ENCODE data around the gene FAM131A. TPM values are rescaled to one million over a fixed set of nuclear protein-coding genes. Genes with fewer than 3 reads are reported as not detected.

The FAM131A gene
- total RNA-seq, 4 donors from 2014 or later = 53.9 to 71.4 (median 65.3) TPM

- TF ChIP-seq CTCF (IDR thresholded peaks at IDR 0.05) = no peak
- no peak for TF ChIP-seq POLR2AphosphoS5 (IDR thresholded peaks at IDR 0.05)
- no peak for TF ChIP-seq POLR2A (IDR thresholded peaks at IDR 0.05)
- TF ChIP-seq EP300 (IDR thresholded peaks at IDR 0.05) = no peak
- peaks cover 0 to 37% of the 10 kb centered on the region in 2 donors for H3K36me3 ChIP-seq
- H3K4me3 ChIP-seq = no peak overlapping the region
- ATAC-seq = no peak
- no peak overlapping the region for H3K27ac ChIP-seq
- H3K9me3 ChIP-seq = no peaks in the 10 kb centered on the region
- peaks cover 0 to 33% (median 0%) of the 10 kb centered on the region in 3 donors for H3K4me1 ChIP-seq
- 59 to 65% methylated on average over 4 to 5 of the region's 9 CpGs for WGBS, 2 donors (ENCODE audit: low coverage in 1 of 2)
- H3K27me3 ChIP-seq = no peaks in the 10 kb centered on the region
These were observed 14.2 kb downstream of the FAM131A start for GRCh38 chr3:184351511-184352148.

DNA sequence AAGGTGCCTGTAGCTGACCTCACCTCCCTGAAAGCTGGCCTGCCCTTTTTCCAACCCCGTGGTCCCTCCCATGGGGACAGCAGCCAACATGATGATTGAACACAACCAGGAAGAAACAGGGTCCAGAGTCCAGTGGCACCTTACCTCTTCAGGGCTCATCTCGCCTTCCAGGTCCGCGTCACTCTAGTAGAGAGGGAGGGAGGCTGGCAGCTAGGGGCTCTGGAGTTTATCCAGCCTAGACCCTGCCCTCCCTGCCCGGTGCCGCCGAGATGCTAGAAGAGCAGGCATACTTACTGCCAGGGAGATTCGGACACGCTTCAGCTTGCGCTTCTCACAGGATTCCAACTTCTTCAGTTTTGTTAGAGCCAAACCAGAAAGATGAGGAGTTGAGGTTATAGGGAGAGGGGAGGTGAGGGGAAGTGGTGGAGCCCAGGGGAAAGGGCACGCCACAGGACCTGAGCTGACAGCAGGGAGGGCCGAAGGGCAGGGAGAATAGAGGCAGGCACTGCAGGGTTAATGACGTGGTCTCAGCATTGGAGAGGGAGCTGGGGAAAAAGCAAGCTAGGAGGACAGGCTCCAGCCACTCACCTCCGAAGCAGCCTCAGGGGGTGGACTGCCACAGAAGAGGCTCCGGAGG lies 14.9 kb downstream of the FAM131A start:
- ATAC-seq = no peak
- 61 to 85% methylated on average over 4 to 13 of the region's 15 CpGs for WGBS, 2 donors (ENCODE audit: low coverage in 1 of 2)
- Histone ChIP-seq H3K36me3 (peaks cover 0 to 38% of the 10 kb centered on the region in 2 donors), H3K27ac (no peak overlapping the region), H3K4me3 (no peak overlapping the region), H3K4me1 (peaks cover 0 to 33% (median 0%) of the 10 kb centered on the region in 3 donors), H3K27me3 (no peaks in the 10 kb centered on the region), H3K9me3 (no peaks in the 10 kb centered on the region)
- TF ChIP-seq CTCF (IDR thresholded peaks at IDR 0.05) = no peak
- no peak for TF ChIP-seq POLR2A (IDR thresholded peaks at IDR 0.05)
- TF ChIP-seq EP300 (IDR thresholded peaks at IDR 0.05) = no peak
- no peak for TF ChIP-seq POLR2AphosphoS5 (IDR thresholded peaks at IDR 0.05)

GRCh38 chr3:184352897-184353545 lies 15.6 kb downstream of the FAM131A start:
- Histone ChIP-seq H3K27ac (no peak overlapping the region), H3K36me3 (peaks cover 0 to 45% of the 10 kb centered on the region in 2 donors), H3K4me3 (no peak overlapping the region), H3K4me1 (peaks cover 0 to 27% (median 0%) of the 10 kb centered on the region in 3 donors), H3K27me3 (no peaks in the 10 kb centered on the region), H3K9me3 (no peaks in the 10 kb centered on the region)
- TF ChIP-seq POLR2A (IDR thresholded peaks at IDR 0.05) (no peak), EP300 (IDR thresholded peaks at IDR 0.05) (no peak), POLR2AphosphoS5 (IDR thresholded peaks at IDR 0.05) (no peak)
- WGBS, 2 donors (ENCODE audit: low coverage in 1 of 2) = 80% methylated on average over 2 of the region's 11 CpGs; no CpG with 5 or more reads in 1 of the 2 donors
- ATAC-seq = no peak

DNA sequence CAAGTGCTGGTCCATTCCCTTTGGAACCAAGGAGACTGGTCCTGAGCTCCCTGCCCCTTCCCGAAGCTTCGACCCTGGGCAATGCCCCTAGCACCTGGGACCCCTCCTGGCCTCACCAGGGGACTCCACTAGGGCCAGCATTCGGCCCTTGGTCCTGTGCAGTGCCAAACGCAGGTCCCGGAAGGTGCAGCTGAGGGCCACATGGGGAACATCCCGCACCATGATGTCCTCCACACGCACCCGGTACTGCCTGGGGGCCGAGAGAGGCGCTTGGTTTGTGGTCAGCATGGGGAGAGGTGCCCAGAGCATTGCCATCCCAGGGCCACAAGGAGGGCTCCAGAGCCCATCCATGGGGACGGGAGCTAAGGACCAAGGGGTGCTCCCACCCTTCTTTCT lies 16.1 kb downstream of the FAM131A start:
- no CpG with 5 or more reads among the region's 11 CpGs for WGBS, 2 donors (ENCODE audit: low coverage in 1 of 2)
- Histone ChIP-seq H3K9me3 (no peaks in the 10 kb centered on the region), H3K4me1 (peaks cover 0 to 25% (median 0%) of the 10 kb centered on the region in 3 donors), H3K4me3 (no peak overlapping the region), H3K27me3 (no peaks in the 10 kb centered on the region), H3K36me3 (peaks cover 0 to 50% of the 10 kb centered on the region in 2 donors), H3K27ac (no peak overlapping the region)
- ATAC-seq = no peak
- TF ChIP-seq EP300 (IDR thresholded peaks at IDR 0.05) = no peak
- no peak for TF ChIP-seq POLR2AphosphoS5 (IDR thresholded peaks at IDR 0.05)
- TF ChIP-seq POLR2A (IDR thresholded peaks at IDR 0.05) = no peak
- no peak for TF ChIP-seq CTCF (IDR thresholded peaks at IDR 0.05)

GRCh38 chr3:184354121-184354728 lies 16.8 kb downstream of the FAM131A start:
- Histone ChIP-seq H3K4me3 (no peak overlapping the region), H3K4me1 (peaks cover 0 to 31% (median 0%) of the 10 kb centered on the region in 3 donors), H3K36me3 (peaks cover 0 to 51% of the 10 kb centered on the region in 2 donors), H3K27me3 (no peaks in the 10 kb centered on the region), H3K9me3 (no peaks in the 10 kb centered on the region), H3K27ac (no peak overlapping the region)
- peak in 3 of 4 experiments; percentile 45 to 77 (median 58) for TF ChIP-seq CTCF (IDR thresholded peaks at IDR 0.05)
- TF ChIP-seq EP300 (IDR thresholded peaks at IDR 0.05) = no peak
- ATAC-seq = peak; percentile 25
- 60% methylated on average over 2 of the region's 18 CpGs; no CpG with 5 or more reads in 1 of the 2 donors for WGBS, 2 donors (ENCODE audit: low coverage in 1 of 2)
